ENCODE data around the gene LAMB4.

- TF ChIP-seq POLR2A (IDR thresholded peaks at IDR 0.05): no peak
- TF ChIP-seq, protein P1, sequence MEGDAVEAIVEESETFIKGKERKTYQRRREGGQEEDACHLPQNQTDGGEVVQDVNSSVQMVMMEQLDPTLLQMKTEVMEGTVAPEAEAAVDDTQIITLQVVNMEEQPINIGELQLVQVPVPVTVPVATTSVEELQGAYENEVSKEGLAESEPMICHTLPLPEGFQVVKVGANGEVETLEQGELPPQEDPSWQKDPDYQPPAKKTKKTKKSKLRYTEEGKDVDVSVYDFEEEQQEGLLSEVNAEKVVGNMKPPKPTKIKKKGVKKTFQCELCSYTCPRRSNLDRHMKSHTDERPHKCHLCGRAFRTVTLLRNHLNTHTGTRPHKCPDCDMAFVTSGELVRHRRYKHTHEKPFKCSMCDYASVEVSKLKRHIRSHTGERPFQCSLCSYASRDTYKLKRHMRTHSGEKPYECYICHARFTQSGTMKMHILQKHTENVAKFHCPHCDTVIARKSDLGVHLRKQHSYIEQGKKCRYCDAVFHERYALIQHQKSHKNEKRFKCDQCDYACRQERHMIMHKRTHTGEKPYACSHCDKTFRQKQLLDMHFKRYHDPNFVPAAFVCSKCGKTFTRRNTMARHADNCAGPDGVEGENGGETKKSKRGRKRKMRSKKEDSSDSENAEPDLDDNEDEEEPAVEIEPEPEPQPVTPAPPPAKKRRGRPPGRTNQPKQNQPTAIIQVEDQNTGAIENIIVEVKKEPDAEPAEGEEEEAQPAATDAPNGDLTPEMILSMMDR (IDR thresholded peaks at IDR 0.05 in 8 of 11, conservative IDR thresholded peaks at IDR 0.05 in 3 of 11): no peak
These were observed 27.4 kb downstream of the LAMB4 start for GRCh38 chr7:108102671-108103312.
